HG02973 (cell line): ENCODE results near the gene NPC2.

Source experiments
- ATAC-seq: cut with Tn5 transposase; IDR thresholded peaks from one replicate; pipeline ENCODE4 v1.9.1; 2021; ENCODE audit warnings: moderate library complexity; ENCODE audit not compliant: unreplicated experiment

NPC2 gene

DNA sequence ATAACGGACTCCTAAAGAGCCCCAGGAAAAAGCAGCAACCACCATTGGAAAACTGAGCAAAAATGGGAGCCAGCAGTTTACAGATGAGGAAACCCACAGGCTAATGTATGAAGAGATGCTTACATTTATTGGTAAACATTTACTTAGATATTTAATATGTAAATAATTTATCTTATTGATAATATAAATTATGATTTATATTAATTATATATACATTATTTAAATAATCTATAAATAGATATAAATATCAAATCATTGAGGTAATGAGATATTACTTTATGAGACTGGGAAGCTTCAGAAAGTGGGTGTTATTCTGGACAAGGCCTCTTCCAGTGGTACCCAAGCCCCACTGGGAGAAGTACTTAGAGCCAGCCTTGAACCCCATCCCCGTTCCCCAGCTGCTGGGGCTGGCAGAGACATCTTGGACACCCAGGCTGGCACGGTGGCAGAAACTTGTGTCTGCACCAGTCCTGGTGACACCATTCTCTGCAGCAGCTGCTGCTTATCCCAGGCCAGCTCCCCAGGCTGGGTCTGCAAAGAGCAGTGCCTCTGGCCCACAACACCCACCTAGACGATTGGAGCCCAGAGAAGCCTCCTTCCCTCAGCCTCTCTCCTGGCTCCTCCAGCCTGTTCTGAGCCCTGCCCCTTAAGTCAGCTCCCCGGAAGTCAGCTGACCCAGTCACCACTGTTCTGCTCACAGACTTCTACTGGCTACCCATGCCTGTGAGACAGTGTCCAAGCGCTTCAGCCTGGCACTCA is 26.4 kb upstream of the NPC2 start:
- ATAC-seq: no peak

DNA sequence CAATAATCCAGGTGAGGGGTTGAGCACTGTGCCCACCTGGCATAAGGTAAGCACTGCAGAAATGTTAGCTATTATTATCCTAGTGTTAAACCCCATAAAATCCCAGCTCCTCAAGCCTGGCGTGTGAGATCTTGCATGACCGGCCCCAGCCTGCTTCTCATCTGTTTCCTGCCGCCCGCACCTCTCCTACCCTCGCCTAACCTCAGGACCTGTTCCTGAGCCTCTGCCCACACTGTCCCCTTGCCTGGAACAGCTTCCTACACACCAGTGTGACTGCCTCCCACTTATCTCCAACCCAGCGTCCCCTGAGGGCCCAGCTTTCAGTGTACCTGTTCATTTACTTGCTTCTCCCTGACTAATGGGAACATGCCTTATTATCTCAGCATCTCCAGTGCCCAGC is 25.1 kb upstream of the NPC2 start:
- no peak for ATAC-seq

DNA sequence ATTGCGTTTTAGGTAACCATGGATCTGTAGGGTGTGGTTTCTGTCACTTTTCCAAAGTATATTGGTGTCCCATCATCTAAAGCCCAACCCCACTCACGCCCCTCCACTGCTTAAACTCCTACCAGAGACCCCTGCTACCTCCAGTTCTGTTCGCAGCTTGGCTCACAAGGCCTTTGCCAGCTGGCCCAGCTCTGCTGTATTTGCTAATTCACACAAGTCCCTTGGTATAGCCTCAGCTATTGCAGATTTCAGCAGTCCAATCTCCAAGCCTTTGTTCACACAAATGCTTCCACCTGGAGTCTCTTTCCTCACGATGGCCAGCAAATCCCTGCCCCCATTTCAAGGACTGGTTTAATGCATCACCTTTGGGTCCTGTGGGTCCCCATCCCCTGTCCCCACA is 24.6 kb upstream of the NPC2 start:
- no peak for ATAC-seq

DNA sequence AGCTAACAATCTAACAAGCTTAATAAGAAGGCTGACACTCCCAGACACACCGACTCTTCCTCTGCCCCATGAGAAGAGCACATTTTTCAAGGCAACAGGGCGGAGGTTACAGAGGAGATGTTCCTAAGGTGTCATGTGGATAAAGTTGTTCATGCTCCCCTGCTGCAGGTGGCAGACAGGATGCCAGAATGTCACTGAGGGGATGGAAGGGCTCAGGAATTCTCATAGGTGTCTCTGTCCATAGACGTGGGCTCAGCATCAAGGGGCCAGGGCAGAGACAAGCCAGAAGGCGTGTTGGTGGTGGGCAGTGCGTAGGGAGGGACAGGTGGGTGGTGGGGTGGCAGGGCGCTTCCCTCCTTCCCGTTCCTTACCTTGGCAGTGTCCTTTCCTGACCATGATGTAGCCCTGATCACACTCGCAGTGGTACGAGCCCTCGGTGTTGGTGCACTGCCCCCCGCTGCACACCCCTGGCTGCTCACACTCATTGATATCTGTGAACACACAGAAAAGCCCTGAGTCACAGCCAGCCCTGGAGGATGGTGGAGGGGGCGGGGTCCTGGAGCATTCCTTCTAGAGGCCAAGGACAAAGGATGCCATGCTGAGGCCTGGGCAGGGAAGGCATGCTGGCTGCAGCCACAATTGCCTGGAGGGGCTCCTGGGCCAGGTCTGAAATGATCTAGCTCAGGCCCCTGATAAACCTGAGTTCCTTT is 23.5 kb upstream of the NPC2 start:
- ATAC-seq: no peak

GRCh38 chr14:74515891-74516412 is 22.8 kb upstream of the NPC2 start:
- ATAC-seq: no peak

GRCh38 chr14:74514471-74514941 is 21.4 kb upstream of the NPC2 start:
- no peak for ATAC-seq

DNA sequence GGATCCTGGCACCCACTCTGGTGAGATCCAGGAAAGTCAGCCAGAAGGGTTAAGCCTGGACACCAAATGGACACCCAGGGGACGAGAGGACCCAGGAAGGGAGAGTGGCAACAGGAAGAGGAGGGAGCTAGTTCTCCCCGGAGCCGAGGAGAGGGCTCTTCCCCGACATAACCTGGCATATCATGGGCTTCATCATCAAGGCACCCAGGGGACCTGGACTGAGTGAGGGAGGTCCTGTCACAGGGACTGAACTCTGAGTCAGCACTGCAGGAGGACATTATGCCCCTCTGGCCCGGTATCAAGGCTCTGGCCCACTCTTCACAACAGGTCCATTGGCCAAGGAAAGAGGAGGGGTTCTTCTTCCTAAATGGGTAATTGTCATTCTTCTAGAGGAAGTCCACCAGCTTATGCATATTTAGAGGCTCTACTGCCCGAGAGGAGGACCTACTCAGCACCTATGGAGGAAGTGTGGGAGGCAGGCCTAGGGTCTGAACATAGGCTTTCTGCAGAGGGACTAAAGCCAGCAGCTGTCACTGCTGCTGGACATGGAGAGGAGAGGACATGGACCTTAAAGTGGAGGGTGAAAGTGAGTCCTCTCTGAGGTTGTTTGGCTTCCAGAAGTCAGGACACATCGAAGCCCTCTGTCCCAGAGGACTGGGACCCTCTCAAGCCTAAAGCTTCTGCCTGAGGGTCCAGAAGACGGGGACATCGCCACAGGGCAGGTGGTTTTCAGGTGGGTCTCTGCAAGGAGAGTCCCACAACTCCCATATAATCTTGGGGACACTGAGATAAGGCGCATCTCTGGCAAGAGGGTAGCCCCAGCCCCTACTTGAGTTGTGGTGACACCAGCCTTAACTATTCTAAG is 19.1 kb upstream of the NPC2 start:
- no peak for ATAC-seq

- ATAC-seq: no peak
These were observed 17.9 kb upstream of the NPC2 start for GRCh38 chr14:74510959-74511409.

GRCh38 chr14:74510223-74510931 is 17.3 kb upstream of the NPC2 start:
- no peak for ATAC-seq

DNA sequence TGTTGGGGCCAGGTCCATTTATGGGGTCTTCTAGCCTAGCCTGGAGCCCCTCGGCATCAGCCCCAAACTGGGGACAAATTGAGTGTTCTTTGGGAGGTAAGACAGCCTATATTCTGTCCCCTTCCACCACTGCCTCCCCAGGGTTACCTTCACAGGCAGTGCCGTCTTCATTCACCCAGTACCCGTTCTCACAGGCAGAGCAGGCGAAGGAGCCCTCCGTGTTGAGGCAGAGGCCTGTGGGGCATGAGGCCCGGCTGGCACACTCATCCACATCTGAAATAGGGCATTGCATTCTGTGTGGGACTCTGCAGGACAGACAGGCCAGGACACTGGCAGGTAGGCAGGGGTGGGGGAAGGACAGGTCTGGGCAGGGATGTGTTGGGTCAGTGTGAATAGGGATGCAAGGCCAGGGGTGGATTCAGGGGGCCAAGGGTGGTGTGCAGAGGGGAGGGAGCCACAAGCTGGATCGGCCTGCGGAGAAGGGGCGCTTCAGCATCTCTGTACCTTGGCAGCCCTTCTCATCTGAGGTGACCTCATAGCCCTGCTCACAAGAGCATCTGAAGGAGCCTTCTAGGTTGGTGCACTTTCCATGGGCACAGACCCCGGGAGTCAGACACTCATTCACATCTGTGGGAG is 16.6 kb upstream of the NPC2 start:
- ATAC-seq: no peak

DNA sequence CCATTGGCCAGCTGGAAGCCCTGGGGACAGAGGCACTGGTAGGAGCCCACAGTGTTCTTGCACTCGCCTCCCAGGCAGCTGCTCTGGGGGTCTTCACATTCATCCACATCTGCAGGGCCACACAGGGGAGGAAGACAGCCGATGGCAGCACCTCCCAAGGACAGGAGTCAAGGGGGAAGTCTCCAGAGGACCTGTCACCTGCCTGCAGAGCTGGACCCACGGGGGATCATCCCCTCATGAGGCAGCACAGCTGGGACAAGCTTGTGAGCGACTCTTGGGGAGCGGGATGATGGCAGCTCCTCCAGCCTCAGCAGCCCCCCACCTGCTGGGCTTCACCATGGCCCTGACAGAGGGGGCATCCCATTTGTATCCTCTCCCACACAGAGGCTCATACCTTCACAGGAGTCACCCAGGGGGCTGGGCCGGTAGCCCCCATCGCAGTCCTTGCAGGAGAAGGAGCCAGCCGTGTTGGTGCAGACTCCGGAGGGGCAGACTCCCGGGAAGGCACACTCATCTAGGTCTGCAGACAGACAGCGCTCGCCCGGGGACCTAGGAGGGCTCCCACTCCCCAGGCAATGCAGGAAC is 15.8 kb upstream of the NPC2 start:
- ATAC-seq: no peak

- ATAC-seq: no peak
These were observed 15.2 kb upstream of the NPC2 start for GRCh38 chr14:74508292-74508731.

GRCh38 chr14:74507840-74508239 is 14.7 kb upstream of the NPC2 start:
- ATAC-seq: no peak

DNA sequence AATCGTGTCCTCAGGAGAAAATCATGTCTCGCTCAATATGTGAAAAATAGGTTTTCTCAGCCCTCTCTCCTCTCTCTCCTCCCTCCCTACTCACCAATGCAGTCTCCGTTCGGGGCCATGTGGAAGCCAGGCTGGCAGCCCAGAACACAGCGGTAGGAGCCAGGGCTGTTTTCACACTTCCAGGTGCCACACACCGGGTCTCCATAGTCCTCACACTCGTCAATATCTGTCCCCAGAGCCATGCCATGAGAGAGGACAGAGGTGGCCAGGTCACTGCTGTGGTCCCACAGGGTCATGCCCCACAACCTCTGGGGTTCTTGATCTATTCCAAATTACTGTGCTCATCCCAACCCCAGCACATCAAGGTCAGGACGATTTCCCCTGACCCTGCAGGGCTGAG is 14.0 kb upstream of the NPC2 start:
- ATAC-seq: no peak

DNA sequence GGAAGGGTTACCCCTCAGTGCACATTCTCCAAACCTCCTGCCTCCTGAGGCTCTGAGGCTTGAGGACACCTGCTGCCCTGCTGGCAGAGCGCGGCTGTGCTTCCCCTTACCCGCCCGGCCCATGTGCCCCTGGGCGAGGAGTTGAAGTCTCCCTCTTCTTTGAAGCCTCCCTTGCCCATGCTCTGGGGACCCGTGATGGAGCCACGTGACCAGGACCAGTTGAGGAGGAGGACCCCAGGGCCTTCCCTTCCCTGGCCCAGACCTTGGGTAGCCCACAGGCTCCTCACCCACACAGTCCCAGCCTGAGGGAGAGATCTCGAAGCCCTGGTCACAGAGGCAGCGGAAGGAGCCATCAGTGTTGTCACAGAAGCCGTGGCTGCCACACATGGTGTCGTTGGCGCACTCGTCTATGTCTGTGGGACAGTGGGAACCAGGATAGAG is 13.3 kb upstream of the NPC2 start:
- ATAC-seq: no peak

DNA sequence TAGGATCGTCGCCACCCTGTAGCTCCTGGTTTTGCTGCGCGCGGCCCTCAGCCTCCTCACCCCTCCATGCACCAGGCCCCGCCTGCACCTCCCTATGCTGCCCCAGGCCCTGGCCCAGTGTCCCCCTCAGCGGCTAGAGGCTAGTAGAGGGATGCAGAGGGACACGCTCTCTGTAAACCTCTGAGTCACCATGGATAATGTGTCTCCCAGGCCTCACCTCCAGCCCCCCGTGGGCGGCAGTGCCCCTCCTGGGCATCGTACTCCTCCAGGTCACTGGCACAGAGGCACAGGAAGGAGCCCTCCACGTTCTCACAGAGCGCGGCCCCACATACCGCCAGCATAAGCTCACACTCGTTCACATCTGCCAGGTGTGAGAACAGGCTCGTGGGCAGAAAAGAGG is 12.7 kb upstream of the NPC2 start:
- no peak for ATAC-seq

- ATAC-seq: no peak
These were observed 12.0 kb upstream of the NPC2 start for GRCh38 chr14:74504874-74505720.

DNA sequence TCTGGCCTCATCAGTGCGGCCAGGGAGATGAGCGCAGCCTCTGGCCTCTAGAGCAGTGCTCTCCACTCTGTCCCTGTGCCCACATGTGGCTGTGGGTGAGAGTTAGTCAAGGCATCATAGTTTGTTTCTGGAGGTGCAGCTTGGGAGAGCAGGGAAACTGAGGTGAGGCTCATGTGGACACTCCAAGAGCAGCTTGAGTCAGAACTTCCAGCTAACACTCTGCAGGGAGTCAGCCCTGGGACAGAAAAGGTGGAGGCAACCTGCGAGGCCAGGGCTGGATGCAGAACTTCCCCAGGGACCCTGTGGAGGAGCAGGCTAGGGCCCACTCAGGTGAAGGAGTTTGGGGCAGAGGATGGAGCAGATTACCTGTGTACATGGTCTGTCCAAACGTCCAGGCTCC is 11.3 kb upstream of the NPC2 start:
- ATAC-seq: no peak

DNA sequence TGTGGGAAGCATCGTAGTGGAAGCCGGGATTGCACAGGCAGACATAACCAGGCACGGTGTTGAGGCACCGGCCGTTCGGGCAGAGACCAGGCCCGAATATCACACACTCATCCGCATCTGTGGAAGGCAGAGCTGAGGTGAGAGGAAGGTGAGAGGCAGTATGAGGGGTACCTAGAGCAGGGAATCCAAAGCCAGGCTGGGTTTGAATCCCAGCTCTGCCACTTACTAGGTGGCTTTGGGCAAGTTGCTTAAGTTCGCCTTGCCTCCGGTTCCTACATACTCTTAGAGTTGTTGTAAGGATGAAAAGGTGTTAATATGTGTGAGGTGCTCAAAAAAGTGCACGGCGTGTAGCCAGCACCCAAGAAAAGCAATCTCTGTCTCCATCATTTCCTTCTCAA is 10.8 kb upstream of the NPC2 start:
- ATAC-seq: no peak
